ENCODE measurements around the gene OR13G1. TPM values are rescaled to one million over a fixed set of nuclear protein-coding genes. Genes with fewer than 3 reads are reported as not detected.
A peak's percentile ranks its signal among the peaks of the same experiment; 100 is the strongest.

OR13G1 gene
- total RNA-seq, 1 donor = not detected

DNA sequence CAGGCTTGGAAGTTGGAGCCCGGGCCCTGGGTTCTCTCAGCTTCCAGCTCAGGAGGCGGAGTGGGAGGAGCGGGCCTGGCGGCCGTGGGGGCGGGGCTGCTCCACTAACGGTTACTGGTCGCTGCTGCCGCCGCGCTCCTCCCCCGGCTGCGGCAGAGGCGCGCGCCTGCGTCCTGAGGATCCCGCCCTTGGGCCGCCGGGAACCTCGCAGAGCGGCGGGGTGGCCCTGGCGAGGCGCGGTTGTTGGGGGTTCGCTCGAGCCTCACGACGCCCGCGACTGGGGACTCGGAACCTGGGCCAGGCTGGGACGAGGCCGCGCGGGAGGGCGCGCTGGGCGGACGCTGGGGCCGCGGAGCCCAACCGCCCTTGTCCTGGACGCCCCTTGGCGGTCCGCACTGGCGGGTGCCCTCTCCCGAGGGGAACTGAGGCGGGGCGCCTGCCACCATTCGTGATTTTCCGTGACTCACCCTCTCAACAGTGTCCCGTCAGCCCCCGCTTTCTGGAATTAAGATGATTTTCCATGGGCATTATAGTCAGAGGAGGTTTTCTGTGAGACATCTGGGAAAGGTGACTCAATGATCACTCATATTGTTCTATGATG, 40.1 kb downstream of the OR13G1 start:
- TF ChIP-seq, protein P1, sequence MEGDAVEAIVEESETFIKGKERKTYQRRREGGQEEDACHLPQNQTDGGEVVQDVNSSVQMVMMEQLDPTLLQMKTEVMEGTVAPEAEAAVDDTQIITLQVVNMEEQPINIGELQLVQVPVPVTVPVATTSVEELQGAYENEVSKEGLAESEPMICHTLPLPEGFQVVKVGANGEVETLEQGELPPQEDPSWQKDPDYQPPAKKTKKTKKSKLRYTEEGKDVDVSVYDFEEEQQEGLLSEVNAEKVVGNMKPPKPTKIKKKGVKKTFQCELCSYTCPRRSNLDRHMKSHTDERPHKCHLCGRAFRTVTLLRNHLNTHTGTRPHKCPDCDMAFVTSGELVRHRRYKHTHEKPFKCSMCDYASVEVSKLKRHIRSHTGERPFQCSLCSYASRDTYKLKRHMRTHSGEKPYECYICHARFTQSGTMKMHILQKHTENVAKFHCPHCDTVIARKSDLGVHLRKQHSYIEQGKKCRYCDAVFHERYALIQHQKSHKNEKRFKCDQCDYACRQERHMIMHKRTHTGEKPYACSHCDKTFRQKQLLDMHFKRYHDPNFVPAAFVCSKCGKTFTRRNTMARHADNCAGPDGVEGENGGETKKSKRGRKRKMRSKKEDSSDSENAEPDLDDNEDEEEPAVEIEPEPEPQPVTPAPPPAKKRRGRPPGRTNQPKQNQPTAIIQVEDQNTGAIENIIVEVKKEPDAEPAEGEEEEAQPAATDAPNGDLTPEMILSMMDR (IDR thresholded peaks at IDR 0.05; ENCODE audit: insufficient read depth, low read length) = no peak
- peak; percentile 1 for DNase-seq (ENCODE audit: low read depth)
- no peak overlapping the region for H3K4me3 ChIP-seq (ENCODE audit: low read depth, low read length)

DNA sequence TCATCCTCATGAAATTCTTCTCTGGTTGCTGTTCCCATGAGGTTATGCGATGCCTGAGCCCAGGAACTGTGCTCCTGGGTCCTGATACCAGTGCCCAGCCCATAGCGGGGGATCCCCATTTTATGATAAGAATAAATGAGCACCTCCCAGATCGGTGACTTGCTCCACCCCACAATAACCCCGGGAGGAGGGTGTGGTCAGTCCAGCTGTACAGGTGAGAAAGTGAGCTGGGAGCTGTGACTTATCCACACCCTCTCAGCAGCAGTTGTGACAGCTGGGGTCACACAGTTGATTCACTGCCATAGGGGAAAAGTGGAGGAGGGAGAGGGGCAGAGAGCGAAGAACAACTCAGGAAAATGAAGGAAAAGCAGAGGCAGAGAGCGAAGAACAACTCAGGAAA, 40.8 kb downstream of the OR13G1 start:
- no peak overlapping the region for H3K4me3 ChIP-seq (ENCODE audit: low read depth, low read length)
- no peak for DNase-seq (ENCODE audit: low read depth)

DNA sequence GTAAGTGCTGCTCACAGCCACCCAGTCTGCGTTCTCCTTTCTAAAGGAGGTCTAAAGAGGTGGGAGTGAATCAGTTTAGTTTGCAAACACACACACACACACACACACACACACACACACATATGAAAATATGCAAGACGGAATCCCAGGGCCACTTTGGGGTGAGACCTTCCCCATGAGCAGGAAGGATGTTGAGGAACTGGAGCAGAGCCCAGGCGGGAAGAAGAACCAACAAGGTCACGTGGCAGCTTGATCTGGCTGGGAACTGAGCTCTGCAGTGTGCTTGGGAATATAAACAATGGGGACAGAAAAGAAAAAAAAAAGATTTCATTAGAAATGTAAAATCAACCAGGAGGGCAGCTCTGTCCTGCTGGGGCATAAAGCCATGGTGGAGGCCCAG, 41.5 kb downstream of the OR13G1 start:
- no peak overlapping the region for H3K4me3 ChIP-seq (ENCODE audit: low read depth, low read length)
- no peak for DNase-seq (ENCODE audit: low read depth)
- TF ChIP-seq, protein P1 (IDR thresholded peaks at IDR 0.05; ENCODE audit: insufficient read depth, low read length) = no peak

More for the DNA sequence above, 40.8 kb downstream of the OR13G1 start:
- TF ChIP-seq, protein P1 (IDR thresholded peaks at IDR 0.05; ENCODE audit: insufficient read depth, low read length) = no peak

DNA sequence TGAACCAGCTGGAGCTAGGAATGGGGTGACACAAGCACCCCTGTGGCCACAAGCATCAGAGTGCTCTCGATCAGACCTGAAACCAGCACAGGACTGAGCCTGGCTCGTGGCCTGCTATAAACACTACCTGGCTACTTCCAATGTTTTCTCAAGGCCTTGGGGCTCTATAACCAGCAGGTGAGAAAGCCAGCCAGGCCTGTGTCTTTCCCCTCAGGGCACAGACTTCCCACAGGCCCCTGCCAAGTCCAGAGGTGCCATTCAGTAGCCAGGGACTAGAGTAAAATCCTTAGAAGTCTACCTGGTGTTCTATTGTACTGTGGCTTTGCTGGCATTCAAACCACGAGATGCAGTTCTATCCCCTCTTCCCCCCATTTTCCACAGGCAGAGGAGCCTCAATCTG, 51.6 kb downstream of the OR13G1 start:
- no peak overlapping the region for H3K4me3 ChIP-seq (ENCODE audit: low read depth, low read length)
- TF ChIP-seq, protein P1 (IDR thresholded peaks at IDR 0.05; ENCODE audit: insufficient read depth, low read length) = no peak
- no peak for DNase-seq (ENCODE audit: low read depth)

Other genes starting within 250 kb of the OR13G1 start
- gene OR2B11, start 221.6 kb downstream of the OR13G1 start, total RNA-seq (ENCODE audit: low replicate concordance) = not detected in 2 replicates
- not detected in 2 replicates for gene OR2C3, start 143.3 kb downstream of the OR13G1 start, total RNA-seq (ENCODE audit: low replicate concordance)
- gene GCSAML, start 130.6 kb downstream of the OR13G1 start, total RNA-seq (ENCODE audit: low replicate concordance) = not detected in 2 replicates
- not detected in 2 replicates for gene OR2G2, start 91.4 kb downstream of the OR13G1 start, total RNA-seq (ENCODE audit: low replicate concordance)
- gene OR2G3, start 74.2 kb downstream of the OR13G1 start, total RNA-seq (ENCODE audit: low replicate concordance) = not detected in 2 replicates
- gene OR6F1, start 36.9 kb upstream of the OR13G1 start, total RNA-seq (ENCODE audit: low replicate concordance) = not detected in 2 replicates
- gene OR14K1, start 58.9 kb upstream of the OR13G1 start, total RNA-seq (ENCODE audit: low replicate concordance) = not detected in 2 replicates
- gene OR14A2, start 68.4 kb upstream of the OR13G1 start, total RNA-seq (ENCODE audit: low replicate concordance) = not detected in 2 replicates
- not detected in 2 replicates for gene OR1C1, start 80.8 kb upstream of the OR13G1 start, total RNA-seq (ENCODE audit: low replicate concordance)
- gene OR14A16, start 144.4 kb upstream of the OR13G1 start, total RNA-seq (ENCODE audit: low replicate concordance) = not detected in 2 replicates
- gene OR11L1, start 162.2 kb upstream of the OR13G1 start, total RNA-seq (ENCODE audit: low replicate concordance) = not detected in 2 replicates
- 0.09 and 3.0 TPM in 2 replicates for gene TRIM58, start 177.4 kb upstream of the OR13G1 start, total RNA-seq (ENCODE audit: low replicate concordance)
- gene OR2W3, start 215.8 kb upstream of the OR13G1 start, total RNA-seq (ENCODE audit: low replicate concordance) = not detected in 2 replicates
- not detected in 2 replicates for gene OR2T8, start 240.5 kb upstream of the OR13G1 start, total RNA-seq (ENCODE audit: low replicate concordance)
- gene OR2AJ1, start 245.2 kb upstream of the OR13G1 start, total RNA-seq (ENCODE audit: low replicate concordance) = not detected in 2 replicates

All from fibroblast of the aortic adventitia (primary cell).